Measurements from ENCODE around the gene UEVLD. TPM values are rescaled to one million over a fixed set of nuclear protein-coding genes. Genes with fewer than 3 reads are reported as not detected.

UEVLD gene
- total RNA-seq, 8 experiments from 2014 or later = 6.3 to 39.6 (median 17.4) TPM

- Histone ChIP-seq H3K27ac (no peak overlapping the region), H3K4me3 (no peak overlapping the region), H3K4me1 (replicated peaks in 1 of 2) (peaks cover 10 to 13% of the 10 kb centered on the region in 2 donors)
- in situ Hi-C loops (cut with MboI; ENCODE audit: low pct_unique_long_range_greater_than_20kb in 2 of 9, low sequenced_read_pairs in 9 of 9, unreplicated experiment in 9 of 9) = no loop called here
- WGBS, 10 experiments = 60 to 100% (median 100%) methylated on average over 1 of the region's 1 CpG; no CpG with 5 or more reads in 3 of the 10 experiments
- ATAC-seq (replicated peaks in 6 of 8) = no peak
Observed at GRCh38 chr11:18524248-18524647, 64.3 kb downstream of the UEVLD start.

- no peak for ATAC-seq (replicated peaks in 6 of 8)
- in situ Hi-C loops (cut with MboI; ENCODE audit: low pct_unique_long_range_greater_than_20kb in 2 of 9, low sequenced_read_pairs in 9 of 9, unreplicated experiment in 9 of 9) = no loop called here
- WGBS, 10 experiments = 72 to 100% (median 94%) methylated on average over 1 to 3 of the region's 3 CpGs
- no peak overlapping the region for H3K4me3 ChIP-seq
- H3K4me1 ChIP-seq (replicated peaks in 1 of 2) = peaks cover 10 to 13% of the 10 kb centered on the region in 2 donors
- no peak overlapping the region for H3K27ac ChIP-seq
Observed at GRCh38 chr11:18523084-18523483, 65.5 kb downstream of the UEVLD start.

GRCh38 chr11:18522388-18522787 lies 66.1 kb downstream of the UEVLD start:
- Histone ChIP-seq H3K4me3 (no peak overlapping the region), H3K4me1 (replicated peaks in 1 of 2) (peaks cover 5 to 7% of the 10 kb centered on the region in 2 donors), H3K27ac (no peak overlapping the region)
- ATAC-seq (replicated peaks in 6 of 8) = no peak
- in situ Hi-C loops (cut with MboI; ENCODE audit: low pct_unique_long_range_greater_than_20kb in 2 of 9, low sequenced_read_pairs in 9 of 9, unreplicated experiment in 9 of 9) = no loop called here
- WGBS, 10 experiments = 61 to 100% (median 96%) methylated on average over 1 to 4 of the region's 4 CpGs; no CpG with 5 or more reads in 5 of the 10 experiments

- in situ Hi-C loops (cut with MboI; ENCODE audit: low pct_unique_long_range_greater_than_20kb in 2 of 9, low sequenced_read_pairs in 9 of 9, unreplicated experiment in 9 of 9) = no loop called here
- 69 to 100% (median 97%) methylated on average over 1 to 3 of the region's 3 CpGs; no CpG with 5 or more reads in 3 of the 10 experiments for WGBS, 10 experiments
- no peak for ATAC-seq (replicated peaks in 6 of 8)
- Histone ChIP-seq H3K4me3 (no peak overlapping the region), H3K27ac (no peak overlapping the region), H3K4me1 (replicated peaks in 1 of 2) (peaks cover 5 to 7% of the 10 kb centered on the region in 2 donors)
Observed at GRCh38 chr11:18521122-18521521, 67.4 kb downstream of the UEVLD start.

GRCh38 chr11:18502352-18502751 lies 86.2 kb downstream of the UEVLD start:
- no peak overlapping the region for H3K27ac ChIP-seq
- in situ Hi-C loops (cut with MboI; ENCODE audit: low pct_unique_long_range_greater_than_20kb in 2 of 9, low sequenced_read_pairs in 9 of 9, unreplicated experiment in 9 of 9) = no loop called here
- no peak overlapping the region for H3K4me3 ChIP-seq
- H3K4me1 ChIP-seq (replicated peaks in 1 of 2) = no peaks in the 10 kb centered on the region
- no peak for ATAC-seq (replicated peaks in 6 of 8)

- ATAC-seq (replicated peaks in 6 of 8) = no peak
- no peak overlapping the region for H3K4me3 ChIP-seq
- no peaks in the 10 kb centered on the region for H3K4me1 ChIP-seq (replicated peaks in 1 of 2)
- in situ Hi-C loops (cut with MboI; ENCODE audit: low pct_unique_long_range_greater_than_20kb in 2 of 9, low sequenced_read_pairs in 9 of 9, unreplicated experiment in 9 of 9) = no loop called here
- WGBS, 10 experiments = 80 to 100% (median 91%) methylated on average over 1 of the region's 1 CpG; no CpG with 5 or more reads in 3 of the 10 experiments
- no peak overlapping the region for H3K27ac ChIP-seq
Observed at GRCh38 chr11:18501629-18502028, 86.9 kb downstream of the UEVLD start.

- Histone ChIP-seq H3K4me1 (replicated peaks in 1 of 2) (no peaks in the 10 kb centered on the region), H3K4me3 (no peak overlapping the region), H3K27ac (no peak overlapping the region)
- in situ Hi-C loops (cut with MboI; ENCODE audit: low pct_unique_long_range_greater_than_20kb in 2 of 9, low sequenced_read_pairs in 9 of 9, unreplicated experiment in 9 of 9) = no loop called here
- no peak for ATAC-seq (replicated peaks in 6 of 8)
- 60 to 100% (median 83%) methylated on average over 1 of the region's 1 CpG; no CpG with 5 or more reads in 6 of the 10 experiments for WGBS, 10 experiments
Observed at GRCh38 chr11:18498039-18498438, 90.5 kb downstream of the UEVLD start.

- H3K27ac ChIP-seq = no peak overlapping the region
- 89 to 100% (median 90%) methylated on average over 1 to 4 of the region's 4 CpGs; no CpG with 5 or more reads in 2 of the 10 experiments for WGBS, 10 experiments
- H3K4me3 ChIP-seq = no peak overlapping the region
- in situ Hi-C loops (cut with MboI; ENCODE audit: low pct_unique_long_range_greater_than_20kb in 2 of 9, low sequenced_read_pairs in 9 of 9, unreplicated experiment in 9 of 9) = no loop called here
- peak in 1 of 8 experiments; percentile 23 for ATAC-seq (replicated peaks in 6 of 8)
- H3K4me1 ChIP-seq (replicated peaks in 1 of 2) = no peaks in the 10 kb centered on the region
Observed at GRCh38 chr11:18495703-18496102, 92.8 kb downstream of the UEVLD start.

- Histone ChIP-seq H3K4me1 (replicated peaks in 1 of 2) (no peaks in the 10 kb centered on the region), H3K27ac (no peak overlapping the region), H3K4me3 (no peak overlapping the region)
- no peak for ATAC-seq (replicated peaks in 6 of 8)
- in situ Hi-C loops (cut with MboI; ENCODE audit: low pct_unique_long_range_greater_than_20kb in 2 of 9, low sequenced_read_pairs in 9 of 9, unreplicated experiment in 9 of 9) = no loop called here
Observed at GRCh38 chr11:18495271-18495670, 93.3 kb downstream of the UEVLD start.

- ATAC-seq (replicated peaks in 6 of 8) = no peak
- H3K27ac ChIP-seq = no peak overlapping the region
- H3K4me1 ChIP-seq (replicated peaks in 1 of 2) = no peaks in the 10 kb centered on the region
- in situ Hi-C loops (cut with MboI; ENCODE audit: low pct_unique_long_range_greater_than_20kb in 2 of 9, low sequenced_read_pairs in 9 of 9, unreplicated experiment in 9 of 9) = no loop called here
- WGBS, 10 experiments = 67 to 100% (median 90%) methylated on average over 1 to 4 of the region's 4 CpGs; no CpG with 5 or more reads in 2 of the 10 experiments
- H3K4me3 ChIP-seq = no peak overlapping the region
Observed at GRCh38 chr11:18493310-18493709, 95.2 kb downstream of the UEVLD start.

- Histone ChIP-seq H3K4me1 (replicated peaks in 1 of 2) (no peaks in the 10 kb centered on the region), H3K27ac (no peak overlapping the region), H3K4me3 (no peak overlapping the region)
- in situ Hi-C loops (cut with MboI; ENCODE audit: low pct_unique_long_range_greater_than_20kb in 2 of 9, low sequenced_read_pairs in 9 of 9, unreplicated experiment in 9 of 9) = no loop called here
- ATAC-seq (replicated peaks in 6 of 8) = no peak
Observed at GRCh38 chr11:18492888-18493287, 95.6 kb downstream of the UEVLD start.

- in situ Hi-C loops (cut with MboI; ENCODE audit: low pct_unique_long_range_greater_than_20kb in 2 of 9, low sequenced_read_pairs in 9 of 9, unreplicated experiment in 9 of 9) = no loop called here
- 83 to 100% (median 100%) methylated on average over 1 to 2 of the region's 2 CpGs; no CpG with 5 or more reads in 3 of the 10 experiments for WGBS, 10 experiments
- H3K27ac ChIP-seq = no peak overlapping the region
- no peak overlapping the region for H3K4me3 ChIP-seq
- no peak for ATAC-seq (replicated peaks in 6 of 8)
- H3K4me1 ChIP-seq (replicated peaks in 1 of 2) = no peaks in the 10 kb centered on the region
Observed at GRCh38 chr11:18491924-18492323, 96.6 kb downstream of the UEVLD start.

GRCh38 chr11:18490736-18491485 lies 97.6 kb downstream of the UEVLD start:
- in situ Hi-C loops (cut with MboI; ENCODE audit: low pct_unique_long_range_greater_than_20kb in 2 of 9, low sequenced_read_pairs in 9 of 9, unreplicated experiment in 9 of 9) = no loop called here
- no peak for ATAC-seq (replicated peaks in 6 of 8)
- Histone ChIP-seq H3K27ac (no peak overlapping the region), H3K4me1 (replicated peaks in 1 of 2) (no peaks in the 10 kb centered on the region), H3K4me3 (no peak overlapping the region)
- 64 to 97% (median 90%) methylated on average over 3 to 12 of the region's 15 CpGs; no CpG with 5 or more reads in 1 of the 10 experiments for WGBS, 10 experiments

- Histone ChIP-seq H3K4me3 (no peak overlapping the region), H3K27ac (no peak overlapping the region), H3K4me1 (replicated peaks in 1 of 2) (no peaks in the 10 kb centered on the region)
- 20 to 100% (median 89%) methylated on average over 1 of the region's 1 CpG; no CpG with 5 or more reads in 3 of the 10 experiments for WGBS, 10 experiments
- no peak for ATAC-seq (replicated peaks in 6 of 8)
- in situ Hi-C loops (cut with MboI; ENCODE audit: low pct_unique_long_range_greater_than_20kb in 2 of 9, low sequenced_read_pairs in 9 of 9, unreplicated experiment in 9 of 9) = no loop called here
Observed at GRCh38 chr11:18490319-18490718, 98.2 kb downstream of the UEVLD start.
